GM19463 (cell line): ENCODE results near the gene PSME3IP1.
A peak's percentile ranks its signal among the peaks of the same experiment; 100 is the strongest.
"Not testable (repeated sequence)": the region's sequence is repeated elsewhere in the genome, so short reads cannot be mapped to it uniquely, and the experiment has no call there.

Source experiments
- ATAC-seq: cut with Tn5 transposase; IDR thresholded peaks from one replicate; pipeline ENCODE4 v1.9.1; 2021; ENCODE audit warnings: mild to moderate bottlenecking, moderate library complexity; ENCODE audit not compliant: unreplicated experiment

Gene PSME3IP1

DNA sequence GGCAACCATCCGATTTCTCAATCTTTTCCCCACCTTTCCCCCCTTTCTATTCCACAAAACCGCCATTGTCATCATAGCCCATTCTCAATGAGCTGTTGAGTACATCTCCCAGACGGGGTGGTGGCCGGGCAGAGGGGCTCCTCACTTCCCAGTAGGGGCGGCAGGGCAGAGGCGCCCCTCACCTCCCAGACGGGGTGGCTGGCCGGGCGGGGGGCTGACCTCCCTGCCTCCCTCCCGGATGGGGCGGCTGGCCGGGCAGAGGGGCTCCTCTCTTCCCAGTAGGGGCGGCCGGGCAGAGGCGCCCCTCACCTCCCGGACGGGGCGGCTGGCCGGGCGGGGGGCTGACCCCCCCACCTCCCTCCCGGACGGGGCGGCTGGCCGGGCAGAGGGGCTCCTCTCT lies 14.5 kb upstream of the PSME3IP1 start:
- not testable (repeated sequence) for ATAC-seq

- ATAC-seq: no peak
Observed at GRCh38 chr16:57196753-57197152, 10.9 kb upstream of the PSME3IP1 start.

GRCh38 chr16:57196286-57196685 lies 10.4 kb upstream of the PSME3IP1 start:
- no peak for ATAC-seq

DNA sequence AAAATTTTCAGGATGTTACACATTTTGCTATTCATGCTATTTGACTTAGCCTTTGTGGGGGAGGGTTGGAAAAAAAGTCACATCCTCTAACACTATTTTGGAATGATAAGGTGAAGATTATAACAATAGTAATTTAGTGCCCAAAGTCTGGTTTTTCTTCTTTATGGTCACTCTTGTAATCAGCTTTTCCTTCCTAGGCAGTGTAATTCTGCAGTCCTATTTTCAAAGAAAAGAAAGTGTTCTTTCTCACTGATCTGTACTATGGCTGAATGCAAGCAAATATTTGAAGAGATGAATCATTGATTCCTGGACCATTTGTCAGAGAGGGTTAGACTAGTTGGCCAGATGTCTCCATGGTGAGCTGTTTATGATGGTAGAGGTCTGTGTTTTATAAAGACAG lies 8.7 kb upstream of the PSME3IP1 start:
- no peak for ATAC-seq

- no peak for ATAC-seq
Observed at GRCh38 chr16:57192720-57193486, 7.1 kb upstream of the PSME3IP1 start.

GRCh38 chr16:57192146-57192545 lies 6.3 kb upstream of the PSME3IP1 start:
- no peak for ATAC-seq

GRCh38 chr16:57191056-57191571 lies 5.3 kb upstream of the PSME3IP1 start:
- no peak for ATAC-seq

GRCh38 chr16:57190136-57190535 lies 4.3 kb upstream of the PSME3IP1 start:
- no peak for ATAC-seq

GRCh38 chr16:57189527-57189926 lies 3.7 kb upstream of the PSME3IP1 start:
- not testable (repeated sequence) for ATAC-seq

GRCh38 chr16:57188711-57189002 lies 2.8 kb upstream of the PSME3IP1 start:
- no peak for ATAC-seq

GRCh38 chr16:57187902-57188710 lies 2.3 kb upstream of the PSME3IP1 start:
- not testable (repeated sequence) for ATAC-seq

- no peak for ATAC-seq
Observed at GRCh38 chr16:57186872-57187854, 1.3 kb upstream of the PSME3IP1 start.

- ATAC-seq: peak; percentile 20
Observed at GRCh38 chr16:57185446-57185944, 344 bp downstream of the PSME3IP1 start.

DNA sequence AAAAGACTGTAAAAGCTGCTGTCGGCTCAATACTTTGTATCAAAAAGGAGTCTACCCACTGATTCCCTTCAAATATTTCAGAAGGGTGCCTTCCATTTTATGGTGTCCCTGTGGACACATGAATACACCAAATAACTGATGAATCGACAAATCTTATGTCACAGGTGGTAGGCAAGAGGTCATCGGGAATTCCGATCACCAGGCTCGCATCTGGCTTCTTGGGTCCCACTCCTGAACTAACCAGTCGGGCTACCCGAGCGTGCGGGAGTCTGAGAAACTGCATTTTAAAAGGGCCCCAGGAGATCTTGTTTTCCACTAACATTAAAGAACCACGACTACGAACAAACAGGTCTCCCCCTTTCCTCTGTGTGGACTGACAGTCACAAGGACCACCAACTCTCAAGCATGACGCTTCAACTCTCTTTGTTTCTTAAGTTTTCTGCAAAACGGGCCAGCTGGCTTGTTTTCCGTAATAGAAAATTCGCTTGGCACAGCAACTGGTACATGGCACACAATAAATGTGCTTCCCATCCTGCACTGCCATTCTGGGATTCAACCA lies 873 bp downstream of the PSME3IP1 start:
- ATAC-seq: no peak

- no peak for ATAC-seq
Observed at GRCh38 chr16:57184113-57184512, 1.7 kb downstream of the PSME3IP1 start.

GRCh38 chr16:57179215-57179828 lies 6.5 kb downstream of the PSME3IP1 start:
- ATAC-seq: no peak

DNA sequence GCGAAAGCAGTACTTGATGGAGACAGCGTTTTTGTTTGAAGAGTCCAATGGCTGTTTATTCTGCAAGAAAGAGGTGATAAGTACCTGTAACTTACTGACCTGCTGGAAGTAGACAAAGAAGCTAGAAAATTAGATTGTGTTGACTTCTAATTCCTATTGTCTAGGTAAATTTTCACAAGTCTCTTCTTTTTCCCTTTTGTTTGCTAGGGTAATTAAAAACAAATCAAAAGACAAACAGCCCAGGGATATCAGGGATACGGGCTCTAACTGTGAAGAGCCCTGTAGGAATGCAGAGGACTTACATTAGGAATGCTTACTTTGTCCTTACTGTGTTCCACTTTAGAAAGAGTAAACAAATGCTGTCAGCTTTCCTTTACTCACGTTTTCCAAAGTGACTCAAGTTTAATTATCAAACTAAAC lies 7.0 kb downstream of the PSME3IP1 start:
- ATAC-seq: no peak

DNA sequence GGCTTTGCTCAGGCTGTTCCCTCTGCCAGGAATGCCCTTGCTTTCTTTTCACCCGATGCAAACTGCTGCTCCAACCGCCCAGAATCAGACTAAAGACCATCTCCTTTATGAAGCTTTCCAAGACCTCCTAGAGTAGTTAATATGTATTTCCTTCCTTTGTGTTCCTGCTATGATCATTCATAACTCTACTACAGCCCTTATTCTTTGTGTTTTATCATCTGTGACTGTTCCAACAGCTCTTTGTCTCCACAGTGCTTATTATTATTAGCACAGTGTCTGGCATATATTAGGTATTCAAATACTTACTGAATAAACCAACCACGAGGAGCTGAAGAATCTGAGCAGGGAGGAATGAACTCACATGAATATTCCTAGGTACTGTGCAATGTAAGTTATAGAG lies 7.6 kb downstream of the PSME3IP1 start:
- no peak for ATAC-seq

DNA sequence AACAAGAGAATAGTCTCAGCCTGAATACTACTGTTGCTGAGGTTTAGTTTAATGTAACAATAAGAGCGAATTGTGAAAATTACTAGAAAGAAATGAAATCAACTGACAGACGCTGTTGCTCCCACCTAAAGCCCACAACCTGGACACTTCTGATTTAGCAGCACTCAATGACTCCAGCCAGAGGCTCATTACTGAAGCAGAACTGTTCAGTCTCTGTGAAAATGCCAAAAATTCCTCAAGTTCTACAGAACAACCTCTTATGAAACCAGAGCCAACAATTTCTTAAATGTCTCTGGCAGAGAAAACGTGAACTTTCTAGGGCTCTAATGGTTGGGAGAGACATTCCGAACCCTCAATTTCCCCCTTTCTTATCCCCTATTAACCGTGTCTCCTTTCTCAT lies 9.9 kb downstream of the PSME3IP1 start:
- ATAC-seq: no peak

DNA sequence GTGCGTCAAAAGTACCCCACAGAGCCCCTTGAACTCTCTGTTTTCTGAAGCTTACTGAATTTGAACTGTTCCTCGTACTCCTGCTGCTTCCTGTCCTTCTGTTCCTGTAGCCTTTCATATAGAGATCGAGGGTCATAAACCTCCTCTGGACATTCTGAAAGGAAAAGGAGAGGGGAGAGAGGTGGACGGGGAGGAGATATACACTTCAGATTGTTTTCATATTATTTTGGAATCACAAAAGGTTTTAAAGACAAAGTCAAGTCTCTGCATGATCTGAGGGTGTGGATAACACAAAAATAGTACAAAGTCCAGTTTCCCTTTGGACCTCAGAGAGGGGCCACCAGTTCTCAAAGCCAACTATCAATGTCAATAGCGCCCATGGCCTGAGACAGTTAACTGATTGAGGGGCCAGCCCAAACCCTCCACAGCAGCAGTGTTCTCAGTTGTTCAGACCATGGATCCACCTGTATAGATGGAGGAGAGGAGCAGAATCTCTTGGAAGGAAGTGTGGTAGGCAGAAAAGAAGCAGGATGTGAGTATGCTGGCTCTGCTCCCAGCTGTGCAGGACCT lies 13.0 kb downstream of the PSME3IP1 start:
- no peak for ATAC-seq
